GM19467 (cell line): Measurements from ENCODE around the gene ACSM6.

Experiments used
- ATAC-seq: cut with Tn5 transposase; IDR thresholded peaks from one replicate; pipeline ENCODE4 v1.9.1; 2021; ENCODE audit warnings: mild to moderate bottlenecking, moderate library complexity; ENCODE audit not compliant: unreplicated experiment

The ACSM6 gene

GRCh38 chr10:95265572-95265971, 71.5 kb downstream of the ACSM6 start:
- no peak for ATAC-seq

GRCh38 chr10:95266674-95267095, 72.6 kb downstream of the ACSM6 start:
- no peak for ATAC-seq

GRCh38 chr10:95267251-95267650, 73.2 kb downstream of the ACSM6 start:
- ATAC-seq: no peak

- no peak for ATAC-seq
Observed at GRCh38 chr10:95268438-95268837, 74.4 kb downstream of the ACSM6 start.

- no peak for ATAC-seq
Observed at GRCh38 chr10:95273393-95274312, 79.6 kb downstream of the ACSM6 start.

GRCh38 chr10:95275726-95276366, 81.8 kb downstream of the ACSM6 start:
- no peak for ATAC-seq

- no peak for ATAC-seq
Observed at GRCh38 chr10:95276367-95277200, 82.5 kb downstream of the ACSM6 start.

- no peak for ATAC-seq
Observed at GRCh38 chr10:95277201-95277570, 83.1 kb downstream of the ACSM6 start.

- ATAC-seq: no peak
Observed at GRCh38 chr10:95277614-95278013, 83.6 kb downstream of the ACSM6 start.
